Stimulated activated CD4-positive, alpha-beta T cell treated with anti-CD3 and anti-CD28 coated beads, Interleukin-1b, Interleukin-23, amount 100 ng/mL, for 48 hours (primary cell): Measurements from ENCODE around the gene SPAG8.

Experiments
- DNase-seq: peaks from one replicate; pipeline ENCODE4 v3.0.0-alpha.2; 2020

Gene SPAG8

GRCh38 chr9:35812025-35812602 is at the start of gene SPAG8:
TSS of gene SPAG8 (minus strand) at chr9:35812262. CDS start at chr9:35812147, 115 bp downstream.
- peak; percentile 96 for DNase-seq

GRCh38 chr9:35861161-35861897 is 49.3 kb upstream of the SPAG8 start:
- no peak for DNase-seq

- no peak for DNase-seq
Observed at GRCh38 chr9:35859990-35860339, 47.9 kb upstream of the SPAG8 start.

GRCh38 chr9:35859310-35859989 is 47.4 kb upstream of the SPAG8 start:
- DNase-seq = no peak

GRCh38 chr9:35858458-35858857 is 46.4 kb upstream of the SPAG8 start:
- DNase-seq = no peak

- DNase-seq = no peak
Observed at GRCh38 chr9:35856882-35857281, 44.8 kb upstream of the SPAG8 start.

GRCh38 chr9:35856206-35856605 is 44.1 kb upstream of the SPAG8 start:
- DNase-seq = no peak

GRCh38 chr9:35854091-35854762 is 42.2 kb upstream of the SPAG8 start:
- DNase-seq = no peak

GRCh38 chr9:35852876-35853865 is 41.1 kb upstream of the SPAG8 start:
- no peak for DNase-seq

- no peak for DNase-seq
Observed at GRCh38 chr9:35852267-35852815, 40.3 kb upstream of the SPAG8 start.

GRCh38 chr9:35847792-35848572 is 35.9 kb upstream of the SPAG8 start:
- DNase-seq = peak; percentile 75

- DNase-seq = no peak
Observed at GRCh38 chr9:35845824-35846771, 34.0 kb upstream of the SPAG8 start.

- DNase-seq = no peak
Observed at GRCh38 chr9:35844628-35845270, 32.7 kb upstream of the SPAG8 start.

GRCh38 chr9:35842795-35843194 is 30.7 kb upstream of the SPAG8 start:
- no peak for DNase-seq

- no peak for DNase-seq
Observed at GRCh38 chr9:35842020-35842745, 30.1 kb upstream of the SPAG8 start.

- no peak for DNase-seq
Observed at GRCh38 chr9:35841645-35841900, 29.5 kb upstream of the SPAG8 start.

- DNase-seq = no peak
Observed at GRCh38 chr9:35840881-35841644, 29.0 kb upstream of the SPAG8 start.

GRCh38 chr9:35839926-35840325 is 27.9 kb upstream of the SPAG8 start:
- no peak for DNase-seq
